Thyroid gland (tissue), 4 donors: ENCODE data around the gene MROH8. TPM values are rescaled to one million over a fixed set of nuclear protein-coding genes. Genes with fewer than 3 reads are reported as not detected.

Source experiments
- DNase-seq, 2 donors: peaks; one replicate each; pipeline ENCODE4 v3.0.0-alpha.2; 2019
- H3K27ac ChIP-seq, 3 donors: fragments of 200-600 bp; sonication (generic); 1 replicate in 2 of 3; 2 replicates in 1 of 3; pipeline ENCODE4 v1.5.1; 2016 to 2019; ENCODE audit warnings: mild to moderate bottlenecking in 1 of 3, moderate library complexity in 1 of 3
- H3K27me3 ChIP-seq: fragments of 200-600 bp; sonication (generic); one replicate; pipeline ENCODE4 v1.5.1; 2019
- H3K36me3 ChIP-seq, 2 donors: fragments of 200-600 bp; sonication (generic); one replicate each; pipeline ENCODE4 v1.5.1; 2016 to 2019
- H3K4me1 ChIP-seq, 2 donors: fragments of 200-600 bp; sonication (generic); one replicate each; pipeline ENCODE4 v1.5.1; 2017 to 2019
- H3K4me3 ChIP-seq, 3 donors: fragments of 200-600 bp; sonication (generic); replicated peaks in 1 of 3; 1 replicate in 2 of 3; 2 replicates in 1 of 3; pipeline ENCODE4 v1.5.1; 2016; ENCODE audit warnings: mild to moderate bottlenecking in 1 of 3
- H3K9me3 ChIP-seq: fragments of 200-600 bp; sonication (generic); one replicate; pipeline ENCODE4 v1.5.1; 2017
- CTCF ChIP-seq, 6 experiments: fragments of 200-600 bp in 3 of 6; fragments of 450-650 bp in 3 of 6; sonication (generic) in 3 of 6; IDR thresholded peaks; one replicate each; pipeline ENCODE4 v1.5.1; 2016 to 2019; ENCODE audit warnings: antibody characterized with exemption in 6 of 6, mild to moderate bottlenecking in 2 of 6, inconsistent platforms in 1 of 6, moderate library complexity in 1 of 6
- POLR2A ChIP-seq, 2 donors: fragments of 450-650 bp; IDR thresholded peaks; one replicate each; pipeline ENCODE4 v1.6.1; 2017; ENCODE audit warnings: antibody characterized with exemption in 2 of 2, mild to moderate bottlenecking in 2 of 2, moderate library complexity in 1 of 2
- WGBS, 2 donors: methylation state at CpG; one replicate each; pipeline ENCODE4 v1.1.5; 2017; 5-methylcytosine and 5-hydroxymethylcytosine counted together
- intact Hi-C: fragments of 100-400 bp; cut with DNase I; formaldehyde crosslinking; loops from one replicate; pipeline ENCODE4 v1.15.1; 2023
- total RNA-seq, 4 donors: library from RNA; depleted of rRNA; stranded (reverse); fragments of >200 nt; gene quantifications; one replicate each; pipeline ENCODE4 v1.2.3, GENCODE V29; 2016

MROH8 gene
- total RNA-seq = 1 to 10 TPM; 2.3 to 7.5 (median 3.4) TPM

DNA sequence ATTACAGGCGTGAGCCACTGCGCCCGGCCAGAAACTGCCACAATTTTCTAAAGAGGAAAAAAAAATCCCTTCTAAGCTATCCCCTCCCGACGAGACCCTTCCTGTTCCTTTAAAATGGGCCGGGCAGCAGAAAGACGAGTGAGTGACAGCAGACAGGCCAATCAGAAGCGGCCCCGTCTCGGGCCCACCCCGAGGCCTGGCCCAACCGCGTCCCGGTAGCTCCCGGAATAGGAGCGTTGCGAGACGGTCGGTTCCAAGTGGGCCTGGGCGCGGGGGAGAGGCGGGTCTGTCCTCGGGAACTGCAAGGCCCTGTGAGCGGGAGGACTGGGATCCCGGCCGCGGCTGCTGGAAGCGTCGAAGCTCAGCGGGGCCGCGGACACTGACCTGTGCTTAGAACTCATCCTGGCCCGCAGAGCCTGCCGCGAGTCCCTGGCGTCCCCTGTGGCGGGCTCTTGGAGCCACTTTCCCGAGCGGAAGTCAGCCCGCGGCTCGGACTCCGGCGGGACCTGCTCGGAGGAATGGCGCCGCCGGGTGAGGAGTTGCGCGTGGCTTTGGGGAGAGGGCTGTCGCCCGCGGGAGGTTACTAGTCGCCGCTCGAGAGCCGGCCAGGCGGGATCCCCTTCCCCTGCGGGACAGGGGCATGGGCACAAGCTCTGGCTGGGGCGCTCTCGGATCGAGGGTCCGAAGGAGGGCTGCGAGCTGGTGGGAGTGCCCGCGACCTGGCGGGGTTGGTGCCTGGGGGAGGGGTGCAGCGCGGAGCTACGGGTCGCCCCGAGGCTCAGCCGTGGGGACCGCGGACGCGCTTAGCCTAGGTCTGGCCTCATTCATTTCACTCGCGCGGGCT is at the start of gene MROH8, which contains the start of gene RPN2:
TSS of gene MROH8 (minus strand) at position 710 of the 844 bp plus-strand sequence.
TSS of gene RPN2 (plus strand) at position 492 of the 844 bp plus-strand sequence. CDS start at position 519, 27 bp downstream.
- peak; percentile 98 for DNase-seq
- WGBS, 2 donors = 0% methylated on average over 14 to 43 of the region's 80 CpGs
- H3K4me3 ChIP-seq = peak within 1 kb of the TSS; percentile 48 to 84 (median 81)
- no peaks in the 10 kb centered on the region for H3K27me3 ChIP-seq
- H3K36me3 ChIP-seq = peaks cover 0 to under 1% of the 10 kb centered on the region in 2 donors
- intact Hi-C loops = no loop called here
- no peak for TF ChIP-seq CTCF (IDR thresholded peaks at IDR 0.05)
- peak in 1 of 2 donors; percentile 65 for TF ChIP-seq POLR2A (IDR thresholded peaks at IDR 0.05)
- peak within 1 kb of the TSS; percentile 89 to 99 (median 98) for H3K27ac ChIP-seq
- peaks cover 15 to 25% of the 10 kb centered on the region in 2 donors for H3K4me1 ChIP-seq
- no peaks in the 10 kb centered on the region for H3K9me3 ChIP-seq

DNA sequence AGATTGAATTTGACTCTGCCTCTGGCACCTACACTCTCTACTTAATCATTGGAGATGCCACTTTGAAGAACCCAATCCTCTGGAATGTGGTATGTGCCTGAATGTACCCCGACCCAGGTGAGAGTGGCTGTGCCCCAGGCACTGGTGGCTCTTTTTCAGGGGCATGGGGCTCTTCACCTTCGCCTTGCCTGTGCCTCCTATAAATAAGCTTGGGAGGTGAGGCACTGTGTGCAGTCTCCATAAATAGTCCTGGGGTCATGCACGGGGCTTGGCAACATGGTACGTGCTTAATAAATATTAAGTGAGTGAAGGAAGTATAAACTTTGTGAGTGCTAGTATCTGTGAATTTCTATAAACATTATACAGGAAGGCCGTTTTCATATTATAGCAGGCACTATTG is 49.3 kb upstream of the MROH8 start:
- intact Hi-C loops = no loop called here

DNA sequence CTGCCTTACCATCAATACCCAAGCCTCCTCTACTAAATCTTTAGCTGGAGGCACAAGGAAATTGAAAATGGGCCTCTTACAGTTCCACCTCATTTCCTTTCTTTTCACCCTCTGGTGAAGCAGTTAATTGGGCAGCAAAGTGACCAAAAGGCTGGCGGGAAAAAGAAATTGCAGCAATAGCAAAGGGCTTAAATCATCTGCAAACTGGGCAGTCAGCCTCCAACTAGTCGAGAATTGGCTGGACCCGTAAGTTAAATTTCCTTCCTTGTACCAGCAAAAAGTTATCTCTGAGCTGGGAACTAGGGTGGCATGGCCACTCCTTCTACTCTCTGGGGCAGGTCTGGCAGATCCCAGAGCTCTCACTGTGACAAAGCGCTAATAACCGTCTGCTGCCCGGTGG is 48.7 kb upstream of the MROH8 start:
- DNase-seq = no peak
- intact Hi-C loops = no loop called here
- no peaks in the 10 kb centered on the region for H3K27me3 ChIP-seq
- WGBS, 2 donors = 84% methylated on average over 6 of the region's 6 CpGs
- peaks cover 0 to 2% of the 10 kb centered on the region in 2 donors for H3K4me1 ChIP-seq
- H3K27ac ChIP-seq = no peak overlapping the region
- no peak overlapping the region for H3K4me3 ChIP-seq
- no peak for TF ChIP-seq CTCF (IDR thresholded peaks at IDR 0.05)
- TF ChIP-seq POLR2A (IDR thresholded peaks at IDR 0.05) = no peak
- H3K9me3 ChIP-seq = no peaks in the 10 kb centered on the region
- peaks cover 82 to 90% of the 10 kb centered on the region in 2 donors for H3K36me3 ChIP-seq

More for the DNA sequence above, 49.3 kb upstream of the MROH8 start:
- H3K27me3 ChIP-seq = no peaks in the 10 kb centered on the region
- no peak for DNase-seq
- H3K4me3 ChIP-seq = no peak overlapping the region
- TF ChIP-seq POLR2A (IDR thresholded peaks at IDR 0.05) (no peak), CTCF (IDR thresholded peaks at IDR 0.05) (no peak)
- no peak overlapping the region for H3K27ac ChIP-seq
- 92 to 94% methylated on average over 5 of the region's 5 CpGs for WGBS, 2 donors
- H3K36me3 ChIP-seq = peaks cover 88 to 96% of the 10 kb centered on the region in 2 donors
- H3K4me1 ChIP-seq = no peaks in the 10 kb centered on the region
- no peaks in the 10 kb centered on the region for H3K9me3 ChIP-seq

GRCh38 chr20:37226889-37227288 is 47.5 kb upstream of the MROH8 start:
- TF ChIP-seq POLR2A (IDR thresholded peaks at IDR 0.05) = no peak
- TF ChIP-seq CTCF (IDR thresholded peaks at IDR 0.05) = no peak
- no peaks in the 10 kb centered on the region for H3K9me3 ChIP-seq
- no peaks in the 10 kb centered on the region for H3K27me3 ChIP-seq
- H3K4me1 ChIP-seq = peaks cover 0 to 6% of the 10 kb centered on the region in 2 donors
- peak; percentile 28 to 37 for DNase-seq
- no peak overlapping the region for H3K4me3 ChIP-seq
- intact Hi-C loops = no loop called here
- H3K36me3 ChIP-seq = peaks cover 70 to 79% of the 10 kb centered on the region in 2 donors
- 64 to 73% methylated on average over 3 of the region's 3 CpGs for WGBS, 2 donors
- no peak overlapping the region for H3K27ac ChIP-seq

GRCh38 chr20:37225146-37225545 is 45.8 kb upstream of the MROH8 start:
- no peaks in the 10 kb centered on the region for H3K9me3 ChIP-seq
- H3K27ac ChIP-seq = no peak overlapping the region
- peaks cover 0 to 6% of the 10 kb centered on the region in 2 donors for H3K4me1 ChIP-seq
- H3K4me3 ChIP-seq = no peak overlapping the region
- peak; percentile 34 to 45 for DNase-seq
- WGBS, 2 donors = 90% methylated on average over 5 of the region's 5 CpGs
- intact Hi-C loops = no loop called here
- no peak for TF ChIP-seq CTCF (IDR thresholded peaks at IDR 0.05)
- no peak for TF ChIP-seq POLR2A (IDR thresholded peaks at IDR 0.05)
- H3K27me3 ChIP-seq = no peaks in the 10 kb centered on the region
- peaks cover 56 to 62% of the 10 kb centered on the region in 2 donors for H3K36me3 ChIP-seq
